Parathyroid adenoma (tissue), 2 donors: ENCODE data around the gene EML1.

Experiments
- H2AFZ ChIP-seq: fragments of 300-600 bp; sonication (generic); one replicate; pipeline ENCODE4 v1.7.0; 2017; ENCODE audit warnings: antibody characterized with exemption, mild to moderate bottlenecking
- H3K27ac ChIP-seq: fragments of 300-600 bp; sonication (generic); one replicate; pipeline ENCODE4 v1.7.0; 2017
- H3K27me3 ChIP-seq: fragments of 300-600 bp; sonication (generic); one replicate; pipeline ENCODE4 v1.7.0; 2017; ENCODE audit warnings: low read length; ENCODE audit not compliant: control insufficient read depth, insufficient read depth
- H3K36me3 ChIP-seq: fragments of 300-600 bp; sonication (generic); one replicate; pipeline ENCODE4 v1.7.0; 2017; ENCODE audit warnings: low read length; ENCODE audit not compliant: control insufficient read depth, insufficient read depth
- H3K4me1 ChIP-seq: fragments of 300-600 bp; sonication (generic); one replicate; pipeline ENCODE4 v1.7.0; 2017; ENCODE audit warnings: control low read depth
- H3K4me2 ChIP-seq: fragments of 300-600 bp; sonication (generic); one replicate; pipeline ENCODE4 v1.7.0; 2017; ENCODE audit warnings: low read length
- H3K4me3 ChIP-seq: fragments of 300-600 bp; sonication (generic); one replicate; pipeline ENCODE4 v1.7.0; 2017; ENCODE audit warnings: low read depth, low read length
- H3K79me2 ChIP-seq: fragments of 300-600 bp; sonication (generic); one replicate; pipeline ENCODE4 v1.7.0; 2017; ENCODE audit warnings: control low read depth
- H3K9ac ChIP-seq: fragments of 300-600 bp; sonication (generic); one replicate; pipeline ENCODE4 v1.7.0; 2017; ENCODE audit warnings: mild to moderate bottlenecking
- H3K9me3 ChIP-seq: fragments of 300-600 bp; sonication (generic); one replicate; pipeline ENCODE4 v1.7.0; 2017; ENCODE audit warnings: low read length; ENCODE audit not compliant: control insufficient read depth
- TF ChIP-seq, protein P1 (sequence below): fragments of 300-600 bp; sonication (generic); IDR thresholded peaks from one replicate; pipeline ENCODE4 v1.7.0; 2017; ENCODE audit warnings: antibody characterized with exemption, mild to moderate bottlenecking
- donor health status: primary hyperparathyroidism.

EML1 gene

DNA sequence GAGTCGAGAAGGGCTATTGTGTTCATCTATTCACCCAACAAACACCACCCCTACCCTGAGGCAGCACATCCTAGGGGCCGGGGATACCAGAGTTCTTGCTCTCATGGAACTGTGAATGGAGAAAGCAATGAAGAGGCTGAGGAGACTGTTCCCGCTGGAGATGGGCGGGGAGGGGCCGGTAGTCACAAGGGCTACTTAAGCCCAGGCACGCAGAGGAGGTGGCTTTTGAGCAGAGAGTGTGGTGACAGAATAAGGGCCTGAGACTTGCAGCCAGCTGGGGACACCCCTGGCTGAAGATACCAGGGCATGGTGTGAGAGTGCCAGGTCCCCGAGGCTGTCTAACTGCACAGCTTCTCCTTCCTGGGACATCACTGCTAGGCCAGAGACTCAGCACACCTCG lies 157.9 kb downstream of the EML1 start:
- Histone ChIP-seq H3K4me1 (peaks cover 2% of the 10 kb centered on the region), H3K4me3 (no peak overlapping the region), H2AFZ (no peak overlapping the region), H3K9me3 (no peaks in the 10 kb centered on the region), H3K9ac (no peak overlapping the region), H3K27me3 (no peaks in the 10 kb centered on the region), H3K4me2 (no peak overlapping the region), H3K27ac (no peak overlapping the region), H3K79me2 (no peaks in the 10 kb centered on the region), H3K36me3 (no peaks in the 10 kb centered on the region)
- TF ChIP-seq, protein P1, sequence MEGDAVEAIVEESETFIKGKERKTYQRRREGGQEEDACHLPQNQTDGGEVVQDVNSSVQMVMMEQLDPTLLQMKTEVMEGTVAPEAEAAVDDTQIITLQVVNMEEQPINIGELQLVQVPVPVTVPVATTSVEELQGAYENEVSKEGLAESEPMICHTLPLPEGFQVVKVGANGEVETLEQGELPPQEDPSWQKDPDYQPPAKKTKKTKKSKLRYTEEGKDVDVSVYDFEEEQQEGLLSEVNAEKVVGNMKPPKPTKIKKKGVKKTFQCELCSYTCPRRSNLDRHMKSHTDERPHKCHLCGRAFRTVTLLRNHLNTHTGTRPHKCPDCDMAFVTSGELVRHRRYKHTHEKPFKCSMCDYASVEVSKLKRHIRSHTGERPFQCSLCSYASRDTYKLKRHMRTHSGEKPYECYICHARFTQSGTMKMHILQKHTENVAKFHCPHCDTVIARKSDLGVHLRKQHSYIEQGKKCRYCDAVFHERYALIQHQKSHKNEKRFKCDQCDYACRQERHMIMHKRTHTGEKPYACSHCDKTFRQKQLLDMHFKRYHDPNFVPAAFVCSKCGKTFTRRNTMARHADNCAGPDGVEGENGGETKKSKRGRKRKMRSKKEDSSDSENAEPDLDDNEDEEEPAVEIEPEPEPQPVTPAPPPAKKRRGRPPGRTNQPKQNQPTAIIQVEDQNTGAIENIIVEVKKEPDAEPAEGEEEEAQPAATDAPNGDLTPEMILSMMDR, result no peak

DNA sequence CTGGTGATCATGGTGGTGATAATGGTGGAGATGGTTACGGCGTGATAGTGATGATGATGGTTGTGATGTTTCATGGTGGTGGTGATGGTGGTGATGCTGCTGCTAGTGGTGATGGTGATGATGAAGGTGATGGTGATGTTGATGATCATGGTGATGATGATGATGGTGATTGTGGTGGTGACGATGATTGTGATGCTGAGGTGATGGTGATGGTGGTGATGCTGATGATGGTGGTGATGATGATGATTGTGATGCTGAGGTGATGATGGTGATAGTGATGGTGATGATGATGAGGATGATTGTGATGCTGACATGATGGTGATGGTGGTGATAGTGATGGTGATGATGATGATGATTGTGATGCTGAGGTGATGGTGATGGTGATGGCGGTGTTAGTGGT lies 158.8 kb downstream of the EML1 start:
- no peaks in the 10 kb centered on the region for H3K9me3 ChIP-seq
- no peak overlapping the region for H3K4me2 ChIP-seq
- H3K9ac ChIP-seq, result no peak overlapping the region
- TF ChIP-seq, protein P1, result no peak
- H3K27me3 ChIP-seq, result no peaks in the 10 kb centered on the region
- H3K36me3 ChIP-seq, result no peaks in the 10 kb centered on the region
- H3K4me3 ChIP-seq, result no peak overlapping the region
- H3K4me1 ChIP-seq, result no peaks in the 10 kb centered on the region
- H3K79me2 ChIP-seq, result no peaks in the 10 kb centered on the region
- H3K27ac ChIP-seq, result no peak overlapping the region
- H2AFZ ChIP-seq, result no peak overlapping the region

DNA sequence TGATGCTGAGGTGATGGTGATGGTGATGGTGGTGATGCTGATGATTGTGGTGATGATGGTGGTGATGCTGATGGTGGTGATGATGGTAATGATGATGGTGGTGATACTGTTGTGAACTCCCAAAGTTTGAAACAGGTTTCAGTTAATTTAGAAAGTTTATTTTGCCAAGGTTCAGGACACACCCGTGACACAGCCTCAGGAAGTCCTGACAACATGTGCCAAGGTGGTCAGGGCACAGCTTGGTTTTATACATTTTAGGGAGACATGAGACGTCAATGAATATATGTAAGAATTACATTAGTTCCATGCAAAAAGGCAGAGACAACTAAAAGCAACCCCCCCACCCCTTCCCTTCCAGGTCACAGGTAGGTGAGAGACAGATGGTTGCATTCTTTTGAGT lies 159.2 kb downstream of the EML1 start:
- Histone ChIP-seq H3K79me2 (no peaks in the 10 kb centered on the region), H3K4me1 (no peaks in the 10 kb centered on the region), H3K9me3 (no peaks in the 10 kb centered on the region), H3K27me3 (no peaks in the 10 kb centered on the region), H3K4me3 (no peak overlapping the region), H3K9ac (no peak overlapping the region), H2AFZ (no peak overlapping the region), H3K27ac (no peak overlapping the region), H3K4me2 (no peak overlapping the region), H3K36me3 (no peaks in the 10 kb centered on the region)
- TF ChIP-seq, protein P1, result no peak

DNA sequence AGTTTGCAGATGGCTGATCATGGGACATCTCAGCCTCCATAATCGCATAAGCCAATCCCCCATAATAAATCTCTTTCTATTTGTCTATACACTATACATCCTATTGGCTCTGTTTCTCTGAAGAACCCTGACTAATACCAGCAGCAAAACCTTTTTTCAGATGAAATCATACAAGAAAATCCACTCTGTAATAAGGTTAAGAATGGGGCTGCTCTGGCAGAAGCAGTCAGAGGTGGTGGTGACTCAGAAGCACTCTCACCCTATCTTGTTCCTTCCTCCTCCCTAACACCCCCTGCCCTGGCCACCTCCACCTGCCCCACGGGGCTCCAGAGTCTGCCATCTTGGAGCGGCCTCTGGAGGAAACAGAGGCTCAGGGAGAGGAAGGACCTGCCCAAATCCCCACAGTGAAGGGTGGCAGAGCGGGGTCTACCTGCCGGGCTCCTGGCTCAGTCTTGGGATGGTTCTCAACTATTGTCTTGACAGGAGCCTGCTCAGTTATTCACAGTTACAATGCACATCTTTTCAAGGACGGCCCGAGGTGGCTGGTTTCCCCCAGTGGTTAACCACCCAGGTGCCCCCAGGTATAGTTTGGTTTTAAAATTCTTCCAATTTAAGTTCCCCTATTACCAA lies 162.7 kb downstream of the EML1 start:
- Histone ChIP-seq H3K9me3 (no peaks in the 10 kb centered on the region), H2AFZ (no peak overlapping the region), H3K36me3 (no peaks in the 10 kb centered on the region), H3K9ac (no peak overlapping the region), H3K79me2 (no peaks in the 10 kb centered on the region), H3K4me1 (no peaks in the 10 kb centered on the region), H3K4me2 (no peak overlapping the region), H3K27ac (no peak overlapping the region), H3K27me3 (no peaks in the 10 kb centered on the region), H3K4me3 (no peak overlapping the region)
- TF ChIP-seq, protein P1, result no peak

DNA sequence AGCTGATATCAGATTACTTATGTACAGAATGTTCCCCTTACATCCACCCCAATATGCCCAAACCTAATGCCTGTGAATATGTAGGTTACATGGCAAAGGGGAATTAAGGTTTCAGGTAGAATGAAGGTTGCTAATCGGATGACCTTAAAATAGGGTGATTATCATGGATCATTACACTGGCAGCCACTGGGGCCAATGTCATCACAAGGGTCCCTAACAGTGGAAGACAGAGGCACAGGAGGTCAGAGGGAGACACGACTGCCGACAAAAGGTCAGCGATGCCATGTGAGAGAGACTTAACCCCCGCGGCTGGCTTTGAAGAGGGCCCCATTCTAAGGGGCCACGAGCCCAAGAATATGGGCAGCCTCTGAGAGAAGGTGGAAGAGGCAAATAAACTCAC lies 165.2 kb downstream of the EML1 start:
- no peak overlapping the region for H3K9ac ChIP-seq
- H3K79me2 ChIP-seq, result no peaks in the 10 kb centered on the region
- no peaks in the 10 kb centered on the region for H3K36me3 ChIP-seq
- H3K4me2 ChIP-seq, result no peak overlapping the region
- no peak overlapping the region for H3K4me3 ChIP-seq
- no peaks in the 10 kb centered on the region for H3K9me3 ChIP-seq
- H3K27ac ChIP-seq, result no peak overlapping the region
- H3K27me3 ChIP-seq, result no peaks in the 10 kb centered on the region
- TF ChIP-seq, protein P1, result no peak
- no peak overlapping the region for H2AFZ ChIP-seq
- no peaks in the 10 kb centered on the region for H3K4me1 ChIP-seq
